Measurements from ENCODE around the gene B4GALNT4.
"Not testable (repeated sequence)": the region's sequence is repeated elsewhere in the genome, so short reads cannot be mapped to it uniquely, and the experiment has no call there.

- not testable (repeated sequence) for TF ChIP-seq ZNF384 (IDR thresholded peaks at IDR 0.05); PKNOX1 (IDR thresholded peaks at IDR 0.05); BHLHE40 (IDR thresholded peaks at IDR 0.05; ENCODE audit: borderline replicate concordance); SP1 (IDR thresholded peaks at IDR 0.05); TARDBP (IDR thresholded peaks at IDR 0.05); L3MBTL2 (conservative IDR thresholded peaks at IDR 0.05); LEF1 (IDR thresholded peaks at IDR 0.05; ENCODE audit: borderline replicate concordance); FOXM1 (IDR thresholded peaks at IDR 0.05; ENCODE audit: borderline replicate concordance)
Measured at GRCh38 chr11:319888-320273, 49.4 kb upstream of the B4GALNT4 start.

All from HEK293T (cell line).